GM12875 (cell line): Measurements from ENCODE around the gene SLC12A5.

ENCODE experiments used
- H3K4me3 ChIP-seq: one replicate; pipeline ENCODE4 v1.5.1; 2011; ENCODE audit warnings: low read depth, low read length, control low read depth
- TF ChIP-seq, protein P1 (sequence below): IDR thresholded peaks from 2 replicates; pipeline ENCODE4 v1.5.1; 2011; ENCODE audit warnings: low read depth, mild to moderate bottlenecking, control low read depth, inconsistent platforms, low read length, moderate library complexity, borderline replicate concordance; ENCODE audit not compliant: insufficient read depth

Gene SLC12A5

DNA sequence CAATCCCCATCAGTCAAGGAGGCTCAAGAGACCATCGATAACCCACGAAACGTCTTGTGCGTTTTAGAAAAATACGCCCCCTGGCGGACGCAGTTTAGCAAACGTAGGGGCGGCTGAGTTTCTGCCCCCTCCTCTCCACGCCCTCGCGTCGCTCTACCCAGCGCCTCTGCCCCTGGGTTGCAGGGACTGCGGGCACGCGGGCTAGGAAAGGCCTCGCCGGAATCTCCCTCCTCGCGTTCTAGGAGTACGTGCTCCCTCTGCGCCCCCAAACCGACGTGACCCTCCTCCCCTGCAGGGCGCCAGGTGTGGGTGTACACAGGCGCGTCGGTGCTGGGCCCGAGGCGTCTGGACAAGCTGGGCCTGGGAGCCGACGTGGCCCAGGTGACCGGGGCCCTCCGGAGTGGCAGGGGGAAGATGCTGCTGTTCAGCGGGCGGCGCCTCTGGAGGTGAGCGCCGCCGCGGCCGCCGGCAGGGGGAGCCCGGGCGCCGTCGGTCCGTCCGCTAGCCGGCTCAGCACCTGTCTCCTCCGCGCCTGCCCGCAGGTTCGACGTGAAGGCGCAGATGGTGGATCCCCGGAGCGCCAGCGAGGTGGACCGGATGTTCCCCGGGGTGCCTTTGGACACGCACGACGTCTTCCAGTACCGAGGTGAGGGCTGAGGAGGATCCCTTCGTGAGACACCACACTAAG lies 15.0 kb upstream of the SLC12A5 start:
- peak overlapping the region; percentile 12 for H3K4me3 ChIP-seq
- TF ChIP-seq, protein P1, sequence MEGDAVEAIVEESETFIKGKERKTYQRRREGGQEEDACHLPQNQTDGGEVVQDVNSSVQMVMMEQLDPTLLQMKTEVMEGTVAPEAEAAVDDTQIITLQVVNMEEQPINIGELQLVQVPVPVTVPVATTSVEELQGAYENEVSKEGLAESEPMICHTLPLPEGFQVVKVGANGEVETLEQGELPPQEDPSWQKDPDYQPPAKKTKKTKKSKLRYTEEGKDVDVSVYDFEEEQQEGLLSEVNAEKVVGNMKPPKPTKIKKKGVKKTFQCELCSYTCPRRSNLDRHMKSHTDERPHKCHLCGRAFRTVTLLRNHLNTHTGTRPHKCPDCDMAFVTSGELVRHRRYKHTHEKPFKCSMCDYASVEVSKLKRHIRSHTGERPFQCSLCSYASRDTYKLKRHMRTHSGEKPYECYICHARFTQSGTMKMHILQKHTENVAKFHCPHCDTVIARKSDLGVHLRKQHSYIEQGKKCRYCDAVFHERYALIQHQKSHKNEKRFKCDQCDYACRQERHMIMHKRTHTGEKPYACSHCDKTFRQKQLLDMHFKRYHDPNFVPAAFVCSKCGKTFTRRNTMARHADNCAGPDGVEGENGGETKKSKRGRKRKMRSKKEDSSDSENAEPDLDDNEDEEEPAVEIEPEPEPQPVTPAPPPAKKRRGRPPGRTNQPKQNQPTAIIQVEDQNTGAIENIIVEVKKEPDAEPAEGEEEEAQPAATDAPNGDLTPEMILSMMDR, result peak; percentile 89

- TF ChIP-seq, protein P1, result no peak
- no peak overlapping the region for H3K4me3 ChIP-seq
These were observed 14.3 kb upstream of the SLC12A5 start for GRCh38 chr20:46014517-46015396.

- TF ChIP-seq, protein P1, result no peak
- no peak overlapping the region for H3K4me3 ChIP-seq
These were observed 11.7 kb upstream of the SLC12A5 start for GRCh38 chr20:46017272-46017671.

GRCh38 chr20:46018112-46018511 lies 10.9 kb upstream of the SLC12A5 start:
- no peak overlapping the region for H3K4me3 ChIP-seq
- TF ChIP-seq, protein P1, result no peak

- H3K4me3 ChIP-seq, result no peak overlapping the region
- TF ChIP-seq, protein P1, result no peak
These were observed 10.4 kb upstream of the SLC12A5 start for GRCh38 chr20:46018611-46019010.

- H3K4me3 ChIP-seq, result no peak overlapping the region
- TF ChIP-seq, protein P1, result no peak
These were observed 8.5 kb upstream of the SLC12A5 start for GRCh38 chr20:46020555-46020954.
